22Rv1 (cell line): Measurements from ENCODE around the gene SCMH1.
"Not testable (repeated sequence)": the region's sequence is repeated elsewhere in the genome, so short reads cannot be mapped to it uniquely, and the experiment has no call there.

ENCODE experiments used
- H3K27ac ChIP-seq: fragments of 450-650 bp; 2 replicates; pipeline ENCODE4 v1.5.1; 2017
- ZFX ChIP-seq: fragments of 450-650 bp; IDR thresholded peaks from 2 replicates; pipeline ENCODE4 v1.6.1; 2017; ENCODE audit warnings: antibody characterized with exemption, borderline replicate concordance
- TF ChIP-seq, protein P1 (sequence below): fragments of 450-650 bp; IDR thresholded peaks from 2 replicates; pipeline ENCODE4 v1.5.1; 2017; ENCODE audit warnings: mild to moderate bottlenecking

Gene SCMH1

DNA sequence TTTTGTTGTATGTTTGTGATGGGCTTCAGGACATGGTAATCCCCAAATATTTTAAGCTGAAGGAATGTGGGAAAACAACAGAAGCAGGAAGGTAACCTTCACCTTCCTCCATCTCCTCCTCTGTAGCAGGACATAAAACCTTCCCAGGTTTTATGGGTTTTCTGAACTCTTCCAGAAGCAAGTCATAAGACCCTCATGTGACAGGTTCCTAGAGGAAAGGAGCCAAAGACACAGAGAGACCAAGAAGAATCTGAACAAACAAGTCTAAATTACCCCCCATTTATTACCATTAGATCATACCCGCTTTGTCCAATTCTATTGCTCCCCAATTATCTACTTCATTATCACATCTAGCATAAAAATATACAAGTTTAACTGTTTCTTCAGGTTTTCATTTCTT lies 28.8 kb downstream of the SCMH1 start:
- H3K27ac ChIP-seq, result no peak overlapping the region
- TF ChIP-seq, protein P1, sequence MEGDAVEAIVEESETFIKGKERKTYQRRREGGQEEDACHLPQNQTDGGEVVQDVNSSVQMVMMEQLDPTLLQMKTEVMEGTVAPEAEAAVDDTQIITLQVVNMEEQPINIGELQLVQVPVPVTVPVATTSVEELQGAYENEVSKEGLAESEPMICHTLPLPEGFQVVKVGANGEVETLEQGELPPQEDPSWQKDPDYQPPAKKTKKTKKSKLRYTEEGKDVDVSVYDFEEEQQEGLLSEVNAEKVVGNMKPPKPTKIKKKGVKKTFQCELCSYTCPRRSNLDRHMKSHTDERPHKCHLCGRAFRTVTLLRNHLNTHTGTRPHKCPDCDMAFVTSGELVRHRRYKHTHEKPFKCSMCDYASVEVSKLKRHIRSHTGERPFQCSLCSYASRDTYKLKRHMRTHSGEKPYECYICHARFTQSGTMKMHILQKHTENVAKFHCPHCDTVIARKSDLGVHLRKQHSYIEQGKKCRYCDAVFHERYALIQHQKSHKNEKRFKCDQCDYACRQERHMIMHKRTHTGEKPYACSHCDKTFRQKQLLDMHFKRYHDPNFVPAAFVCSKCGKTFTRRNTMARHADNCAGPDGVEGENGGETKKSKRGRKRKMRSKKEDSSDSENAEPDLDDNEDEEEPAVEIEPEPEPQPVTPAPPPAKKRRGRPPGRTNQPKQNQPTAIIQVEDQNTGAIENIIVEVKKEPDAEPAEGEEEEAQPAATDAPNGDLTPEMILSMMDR, result no peak
- TF ChIP-seq ZFX, result no peak

- H3K27ac ChIP-seq, result not testable (repeated sequence)
These were observed 30.5 kb downstream of the SCMH1 start for GRCh38 chr1:41211608-41212007.

- not testable (repeated sequence) for H3K27ac ChIP-seq
These were observed 35.1 kb downstream of the SCMH1 start for GRCh38 chr1:41207053-41207452.

DNA sequence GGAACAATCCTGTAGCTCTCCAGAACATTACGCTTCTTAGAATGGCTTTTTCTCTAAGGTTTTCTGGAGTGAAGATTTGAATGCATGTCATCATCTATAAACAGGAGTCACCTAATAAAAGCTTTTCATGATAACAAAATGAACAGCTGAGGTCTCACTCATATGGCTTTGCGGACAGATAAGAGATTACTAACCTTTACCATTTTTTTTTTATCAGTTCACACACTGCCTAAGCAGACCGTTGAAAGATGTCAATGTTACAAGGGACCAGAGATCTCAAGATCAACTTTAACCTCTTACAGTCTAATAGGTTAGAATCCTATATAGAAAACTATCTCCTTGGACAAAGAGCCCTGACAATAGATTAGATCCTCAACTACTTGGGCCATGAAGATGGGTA lies 41.4 kb downstream of the SCMH1 start:
- no peak overlapping the region for H3K27ac ChIP-seq
- no peak for TF ChIP-seq ZFX
- TF ChIP-seq, protein P1, result no peak

DNA sequence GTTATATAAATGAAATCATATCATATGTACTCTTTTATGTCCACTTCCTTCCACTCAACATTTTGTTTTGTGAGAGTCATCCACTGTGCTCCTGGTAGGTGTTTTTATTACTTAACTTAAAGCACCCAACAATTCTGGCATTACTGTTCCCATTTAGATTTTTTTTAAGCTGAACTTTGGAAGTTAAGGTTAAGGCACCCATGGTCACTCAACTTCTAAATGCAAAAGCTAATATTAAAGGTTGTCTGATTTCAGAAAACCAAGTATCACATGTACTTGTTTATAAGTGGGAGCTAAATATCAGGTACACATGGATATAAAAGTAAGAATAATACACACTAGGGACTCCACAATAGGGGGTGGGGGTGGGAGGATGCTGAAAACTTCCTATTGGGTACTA lies 42.7 kb downstream of the SCMH1 start:
- H3K27ac ChIP-seq, result no peak overlapping the region
- no peak for TF ChIP-seq ZFX

DNA sequence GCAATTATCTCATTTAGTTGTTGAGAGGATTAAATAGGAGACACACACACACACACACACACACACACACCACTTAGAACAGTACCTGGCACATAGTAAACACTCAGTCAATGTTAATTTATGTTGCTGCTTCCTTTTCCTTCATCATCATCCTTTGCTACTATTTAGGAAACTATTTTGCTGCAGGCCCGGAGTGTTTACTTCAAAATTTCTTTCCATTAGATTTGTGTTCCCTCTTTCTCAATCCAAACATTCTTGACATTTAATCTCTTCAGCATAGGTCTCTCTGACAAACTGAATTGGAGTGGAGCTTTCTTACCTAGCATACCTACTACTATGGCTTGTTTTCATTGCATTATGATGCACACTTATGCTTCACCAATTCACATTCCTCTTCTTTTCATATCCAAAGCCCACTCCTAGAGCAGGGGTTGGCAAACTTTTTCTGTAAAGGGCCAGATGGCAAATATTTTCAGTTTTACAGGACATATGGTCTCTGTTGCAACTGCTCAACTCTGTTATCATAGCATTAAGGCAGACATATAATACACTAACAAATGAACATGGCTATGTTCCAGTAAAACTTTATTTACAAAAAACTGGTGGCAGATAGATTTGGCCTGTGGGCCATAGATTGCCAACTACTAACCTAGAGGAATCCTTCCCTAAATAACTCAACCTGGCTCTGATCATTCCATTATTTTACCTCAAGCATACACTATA lies 49.5 kb downstream of the SCMH1 start:
- TF ChIP-seq, protein P1, result no peak
- TF ChIP-seq ZFX, result no peak
- H3K27ac ChIP-seq, result no peak overlapping the region

GRCh38 chr1:41184446-41184845 lies 57.7 kb downstream of the SCMH1 start:
- no peak overlapping the region for H3K27ac ChIP-seq
- TF ChIP-seq, protein P1, result no peak
- no peak for TF ChIP-seq ZFX

- H3K27ac ChIP-seq, result not testable (repeated sequence)
These were observed 63.9 kb downstream of the SCMH1 start for GRCh38 chr1:41178230-41178629.

DNA sequence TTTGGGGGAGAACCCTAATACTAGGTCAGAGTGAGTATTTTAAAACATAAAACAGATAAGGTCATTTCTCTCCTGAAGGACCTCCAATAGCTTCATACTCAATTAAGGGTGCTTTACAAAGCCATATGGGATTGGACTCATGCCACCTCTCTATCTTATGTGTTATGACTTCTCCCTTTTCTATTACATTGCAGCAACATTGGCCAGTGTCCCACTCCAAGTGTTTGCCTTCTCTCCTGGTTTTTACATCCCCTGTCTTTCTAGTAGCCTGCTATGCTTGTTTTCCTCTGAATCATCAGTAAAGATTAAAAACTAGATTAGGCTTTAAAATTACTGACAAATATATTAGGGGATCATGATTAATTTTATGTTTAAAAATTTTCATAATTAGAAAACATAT lies 66.6 kb downstream of the SCMH1 start:
- TF ChIP-seq, protein P1, result no peak
- TF ChIP-seq ZFX, result no peak
- no peak overlapping the region for H3K27ac ChIP-seq
